T-helper 2 cell treated with Interferon-gamma antibody and Interleukin-4, amounts not matched to agents 5 μg/mL and 100 μg/mL, for 36 hours (primary cell): ENCODE results near the gene CD69.
"Not testable (repeated sequence)": the region's sequence is repeated elsewhere in the genome, so short reads cannot be mapped to it uniquely, and the experiment has no call there.

Experiments
- DNase-seq: peaks from one replicate; pipeline ENCODE4 v3.0.0; 2021; ENCODE audit warnings: low spot score
- H3K27ac Mint-ChIP-seq: one replicate; pipeline ENCODE4 v1.8.0; 2021; ENCODE audit warnings: mild to moderate bottlenecking, mixed read lengths
- H3K27me3 Mint-ChIP-seq: one replicate; pipeline ENCODE4 v1.8.0; 2021; ENCODE audit warnings: low read depth, mixed read lengths
- H3K36me3 Mint-ChIP-seq: one replicate; pipeline ENCODE4 v1.8.0; 2021; ENCODE audit warnings: low read depth, mixed read lengths
- H3K4me1 Mint-ChIP-seq: one replicate; pipeline ENCODE4 v1.8.0; 2021; ENCODE audit warnings: low read depth, mixed read lengths
- H3K4me3 Mint-ChIP-seq: one replicate; pipeline ENCODE4 v1.8.0; 2022; ENCODE audit warnings: mild to moderate bottlenecking, moderate library complexity, mixed read lengths
- H3K9me3 Mint-ChIP-seq: one replicate; pipeline ENCODE4 v1.8.0; 2021; ENCODE audit warnings: mixed read lengths

The CD69 gene

DNA sequence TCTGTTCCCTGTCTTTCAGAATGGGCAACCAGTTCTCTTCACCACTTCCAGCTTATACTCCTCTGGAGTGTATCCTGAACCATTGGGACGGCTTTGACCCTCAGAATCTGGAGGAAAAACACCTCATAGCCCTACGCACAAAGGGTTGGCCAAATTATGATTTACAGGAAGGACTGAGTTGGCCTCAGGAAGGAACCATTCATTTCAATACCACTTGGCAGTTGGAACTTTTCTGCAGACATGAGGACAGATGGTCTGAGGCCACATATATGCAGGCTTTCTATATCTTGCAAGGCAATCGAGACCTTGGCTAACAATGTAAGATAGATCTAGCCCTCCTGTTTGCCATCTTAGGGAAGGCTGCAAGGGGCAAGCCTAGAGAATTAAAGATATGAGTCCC lies 51.8 kb downstream of the CD69 start:
- Mint-ChIP-seq H3K27ac (no peak overlapping the region), H3K9me3 (peaks cover 17% of the 10 kb centered on the region), H3K27me3 (no peaks in the 10 kb centered on the region), H3K4me1 (peaks cover 51% of the 10 kb centered on the region), H3K36me3 (peaks cover 52% of the 10 kb centered on the region), H3K4me3 (no peak overlapping the region)
- DNase-seq = no peak

DNA sequence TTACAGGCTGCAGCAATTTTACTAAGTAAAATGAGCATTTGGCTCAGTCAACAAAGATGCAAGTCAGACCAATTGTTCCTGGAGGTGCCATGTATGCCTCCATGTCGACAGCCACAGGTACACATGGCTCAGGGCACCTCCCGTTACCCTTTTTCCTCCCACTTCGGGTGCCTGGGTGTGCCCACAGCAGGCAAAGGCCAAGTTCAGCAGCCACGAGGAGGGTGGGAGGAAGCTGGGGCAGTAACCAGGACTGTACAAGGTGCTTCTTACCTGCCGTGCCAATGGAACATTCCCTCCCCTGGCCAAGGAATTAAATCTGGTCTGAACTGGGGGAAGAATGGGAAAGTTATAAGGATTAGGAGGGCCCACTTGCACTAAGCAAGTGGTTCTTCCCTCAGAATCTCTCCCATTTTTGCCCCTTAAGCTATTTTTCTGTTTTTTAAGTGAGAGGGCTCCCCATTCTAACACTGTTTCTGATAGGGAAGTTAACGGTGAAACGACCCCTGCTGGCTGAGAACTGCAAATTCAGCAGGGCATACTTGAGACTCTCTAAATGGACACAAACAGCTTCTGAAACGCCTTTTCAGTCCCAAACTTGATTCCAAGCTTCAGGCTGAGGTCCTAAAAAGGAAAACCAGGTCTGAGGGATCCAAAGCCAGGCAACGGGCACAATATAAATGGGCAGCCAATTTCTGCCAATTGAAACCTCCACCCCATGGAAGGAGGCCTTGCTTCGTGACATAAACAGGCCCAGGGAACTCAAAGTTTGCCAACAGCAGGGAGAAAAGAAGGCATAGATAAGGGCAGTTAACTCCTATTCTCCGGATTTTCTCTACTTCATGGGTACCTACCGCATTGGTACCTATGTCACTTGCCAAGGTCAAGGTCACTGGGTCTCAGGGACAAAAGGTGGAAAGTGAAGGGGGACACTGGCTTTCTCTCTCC lies 52.6 kb downstream of the CD69 start:
- DNase-seq = peak; percentile 44
- Mint-ChIP-seq H3K9me3 (peaks cover 17% of the 10 kb centered on the region), H3K27ac (peak overlapping the region; percentile 84), H3K36me3 (peaks cover 52% of the 10 kb centered on the region), H3K4me3 (peak overlapping the region; percentile 61), H3K4me1 (peaks cover 46% of the 10 kb centered on the region), H3K27me3 (no peaks in the 10 kb centered on the region)

DNA sequence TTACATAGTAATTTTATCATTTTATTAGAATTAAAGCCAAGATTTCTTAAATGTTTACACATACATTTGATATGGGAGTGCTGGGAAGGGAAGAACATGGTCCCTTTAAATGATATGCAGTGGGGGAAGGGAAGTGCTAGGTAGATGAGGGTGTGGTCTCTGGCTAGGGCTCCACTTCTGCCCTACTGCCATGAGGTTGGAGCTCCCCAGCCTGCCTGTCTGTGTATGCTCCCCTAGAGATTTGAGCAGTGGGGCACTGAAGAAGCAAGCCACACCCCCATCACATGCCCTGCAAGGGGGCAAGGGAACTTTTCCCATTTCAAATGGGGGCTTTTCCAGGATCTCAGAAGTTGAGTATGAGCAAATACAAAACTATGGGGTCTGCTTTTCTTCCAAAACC lies 53.3 kb downstream of the CD69 start:
- DNase-seq = no peak
- Mint-ChIP-seq H3K36me3 (peaks cover 52% of the 10 kb centered on the region), H3K4me1 (peaks cover 53% of the 10 kb centered on the region), H3K27me3 (no peaks in the 10 kb centered on the region), H3K27ac (peak overlapping the region; percentile 84), H3K9me3 (peaks cover 17% of the 10 kb centered on the region), H3K4me3 (peak overlapping the region; percentile 61)

DNA sequence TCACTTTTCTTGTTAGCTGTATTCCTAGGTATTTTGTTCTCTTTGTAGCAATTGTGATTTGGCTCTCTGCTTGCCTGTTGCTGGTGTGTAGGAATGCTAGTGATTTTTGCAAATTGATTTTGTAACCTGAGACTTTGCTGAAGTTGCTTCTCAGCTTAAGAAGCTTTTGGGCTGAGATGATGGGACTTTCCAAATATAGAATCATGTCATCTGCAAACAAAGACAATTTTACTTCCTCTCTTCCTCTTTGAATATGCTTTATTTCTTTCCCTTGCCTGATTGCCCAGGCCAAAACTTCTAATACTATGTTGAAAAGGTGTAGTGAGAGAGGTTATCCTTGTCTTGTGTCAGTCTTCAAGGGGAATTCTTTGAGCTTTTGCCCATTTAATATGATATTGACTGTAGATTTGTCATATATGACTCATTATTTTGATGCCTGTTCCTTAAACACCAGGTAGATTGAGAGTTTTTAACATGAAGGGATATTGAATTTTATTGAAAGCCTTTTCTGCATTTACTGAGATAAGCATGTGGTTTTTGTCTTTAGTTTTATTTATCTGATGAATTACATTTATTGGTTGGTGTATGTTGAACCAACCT lies 54.5 kb downstream of the CD69 start:
- peaks cover 50% of the 10 kb centered on the region for H3K36me3 Mint-ChIP-seq
- no peaks in the 10 kb centered on the region for H3K27me3 Mint-ChIP-seq
- H3K27ac Mint-ChIP-seq = peak overlapping the region; percentile 46
- H3K9me3 Mint-ChIP-seq = peaks cover 17% of the 10 kb centered on the region
- H3K4me3 Mint-ChIP-seq = peak overlapping the region; percentile 13
- peaks cover 61% of the 10 kb centered on the region for H3K4me1 Mint-ChIP-seq
- DNase-seq = no peak

DNA sequence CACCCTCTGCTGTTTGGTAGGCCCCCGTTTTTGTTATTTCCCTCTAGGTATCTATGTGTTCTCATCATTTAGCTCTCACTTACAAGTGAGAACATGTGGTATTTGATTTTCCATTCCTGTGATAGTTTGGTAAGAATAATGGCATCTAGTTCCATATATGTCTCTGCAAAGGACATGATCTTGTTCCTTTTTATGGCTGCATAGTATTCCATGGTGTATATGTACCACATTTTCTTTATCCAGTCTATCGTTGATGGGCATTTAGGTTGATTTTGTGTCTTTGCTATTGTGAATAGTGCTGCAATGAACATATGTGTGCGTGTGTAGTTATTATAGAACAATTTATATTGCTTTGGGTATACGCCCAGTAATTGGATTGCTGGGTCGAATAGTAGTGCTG lies 56.1 kb downstream of the CD69 start:
- not testable (repeated sequence) for H3K4me3 Mint-ChIP-seq, H3K27ac Mint-ChIP-seq, DNase-seq, H3K27me3 Mint-ChIP-seq
- peaks cover 17% of the 10 kb centered on the region for H3K9me3 Mint-ChIP-seq
- H3K36me3 Mint-ChIP-seq = peaks cover 50% of the 10 kb centered on the region
- peaks cover 71% of the 10 kb centered on the region for H3K4me1 Mint-ChIP-seq
